Muscle of arm (tissue), 12 donors: ENCODE measurements around the gene PLXND1. TPM values are rescaled to one million over a fixed set of nuclear protein-coding genes. Genes with fewer than 3 reads are reported as not detected.
A peak's percentile ranks its signal among the peaks of the same experiment; 100 is the strongest.

Experiments
- DNase-seq: peaks from one replicate; pipeline ENCODE4 v3.0.0-alpha.2; 2013
- polyA plus RNA-seq, 12 donors: library from polyadenylated mRNA; unstranded; fragments of 120-200 nt; gene quantifications; one replicate each; pipeline ENCODE4 v1.2.1, GENCODE V29; 2013; ENCODE audit not compliant: insufficient read length in 12 of 12

The PLXND1 gene
- polyA plus RNA-seq, 12 donors, result 103 to 190 (median 122) TPM; not detected in 1

DNA sequence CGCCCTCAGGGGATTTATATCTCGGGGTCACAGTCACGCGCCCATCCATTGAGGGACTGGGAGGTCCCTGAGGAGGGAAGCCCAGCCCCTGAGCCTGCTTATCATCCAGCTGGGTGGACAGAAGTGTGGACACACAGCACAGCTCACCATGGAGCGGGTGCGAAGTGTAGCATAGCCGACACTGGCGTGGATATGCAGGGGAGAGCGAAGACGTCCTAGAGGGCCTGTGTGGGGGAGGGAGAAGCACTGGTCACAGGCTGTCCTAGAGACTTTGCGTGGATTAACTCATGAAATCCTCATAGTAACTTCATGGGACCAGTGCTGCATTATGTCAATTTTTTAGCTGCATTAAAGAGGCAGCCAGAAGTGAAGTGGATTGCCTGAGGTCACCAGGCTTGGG lies 26.1 kb upstream of the PLXND1 start:
- DNase-seq, result no peak

DNA sequence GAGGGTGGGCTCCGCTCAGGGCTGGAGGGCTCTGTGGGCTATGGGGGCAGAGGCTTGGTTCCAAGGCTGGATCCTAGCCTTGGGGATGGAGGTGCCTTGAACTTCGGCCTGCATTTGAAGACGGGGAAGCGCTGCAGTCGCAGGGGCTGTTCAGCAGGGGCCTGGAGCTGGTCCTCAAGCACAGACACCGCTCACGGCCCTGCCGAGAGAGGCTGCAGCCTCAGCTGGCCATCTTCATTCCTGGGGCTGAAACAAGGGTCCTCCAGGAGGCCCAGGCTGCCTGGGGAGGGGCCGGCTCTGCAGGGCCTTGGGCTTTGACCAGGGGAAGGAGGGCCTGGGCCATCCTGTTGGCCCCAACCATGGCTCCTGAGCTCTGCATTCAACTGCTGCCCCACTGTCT lies 25.6 kb upstream of the PLXND1 start:
- DNase-seq, result no peak

DNA sequence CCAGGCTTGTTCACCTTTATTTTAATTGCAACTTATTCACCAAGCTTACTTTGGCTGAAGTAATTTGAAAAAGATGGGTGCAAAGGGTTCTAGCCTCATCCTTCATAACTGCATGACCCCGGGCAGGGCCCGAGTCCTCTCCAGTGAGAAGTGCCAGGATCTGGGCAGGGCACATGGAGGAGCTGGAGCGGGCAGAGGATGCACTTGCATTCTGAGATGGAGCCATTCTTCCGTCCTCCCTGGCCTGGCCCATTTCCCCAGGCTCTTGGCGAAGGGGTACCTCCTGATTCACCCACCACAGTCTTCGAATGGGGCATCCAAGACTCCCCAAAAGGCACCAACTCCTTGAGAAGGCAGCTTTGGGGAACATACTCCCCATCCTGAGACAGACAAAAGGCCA lies 22.5 kb upstream of the PLXND1 start:
- no peak for DNase-seq

DNA sequence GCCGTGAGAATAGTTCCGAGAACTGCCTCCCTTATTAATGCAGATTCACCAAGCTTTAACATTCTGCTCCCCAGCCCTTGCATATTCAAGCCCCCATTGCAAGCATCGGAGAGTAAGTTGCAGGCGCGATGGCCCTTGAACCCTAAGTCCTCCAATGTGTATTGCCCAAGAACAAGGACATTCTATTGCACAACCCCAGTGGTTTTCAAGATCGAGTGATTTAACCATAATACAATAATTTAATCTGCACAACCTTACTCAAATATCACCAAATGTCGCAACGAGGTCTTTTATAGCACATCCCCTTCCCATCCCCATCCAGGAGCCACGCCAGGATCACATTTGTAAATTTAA lies 21.7 kb upstream of the PLXND1 start:
- no peak for DNase-seq

DNA sequence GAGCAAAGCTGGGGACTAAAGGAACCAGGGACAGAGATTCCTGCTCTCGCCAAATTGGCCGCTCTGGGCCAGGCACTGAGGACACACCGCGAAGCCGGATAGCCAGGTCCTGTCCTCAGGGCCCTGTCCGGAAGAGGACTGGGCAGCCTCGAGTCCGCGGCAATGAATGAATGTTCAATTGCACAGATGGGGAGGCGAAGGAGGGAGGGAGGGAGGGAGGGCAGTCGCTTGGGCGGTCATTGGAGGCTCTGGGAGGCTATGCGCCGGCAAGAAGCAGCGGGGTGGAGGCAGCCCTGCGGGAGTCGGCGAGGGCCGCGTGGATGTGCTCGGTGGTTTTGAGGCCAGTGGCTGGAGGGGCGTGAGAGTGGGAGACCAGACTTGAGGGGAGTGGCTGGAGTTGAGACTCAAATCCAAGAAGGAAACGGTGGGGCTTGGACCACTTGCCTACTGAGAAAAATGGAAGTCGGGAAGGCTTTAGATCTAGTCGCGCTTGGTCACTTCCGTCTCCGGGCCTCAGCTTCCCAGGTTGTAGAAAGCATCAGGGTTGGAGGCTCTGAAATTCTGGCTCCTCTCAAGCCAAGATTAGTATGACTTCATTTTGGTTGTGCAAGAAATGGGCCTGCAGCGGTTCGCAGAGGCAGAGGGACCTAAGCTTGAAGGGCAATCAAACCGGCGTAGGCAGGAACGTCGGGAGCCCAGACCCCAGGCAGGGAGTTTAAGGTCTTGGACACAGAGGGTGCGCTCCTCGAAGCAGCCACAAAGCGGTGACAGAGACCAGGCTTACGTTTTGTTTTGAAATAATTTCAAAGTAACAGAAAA lies 21.1 kb upstream of the PLXND1 start:
- peak; percentile 85 for DNase-seq

DNA sequence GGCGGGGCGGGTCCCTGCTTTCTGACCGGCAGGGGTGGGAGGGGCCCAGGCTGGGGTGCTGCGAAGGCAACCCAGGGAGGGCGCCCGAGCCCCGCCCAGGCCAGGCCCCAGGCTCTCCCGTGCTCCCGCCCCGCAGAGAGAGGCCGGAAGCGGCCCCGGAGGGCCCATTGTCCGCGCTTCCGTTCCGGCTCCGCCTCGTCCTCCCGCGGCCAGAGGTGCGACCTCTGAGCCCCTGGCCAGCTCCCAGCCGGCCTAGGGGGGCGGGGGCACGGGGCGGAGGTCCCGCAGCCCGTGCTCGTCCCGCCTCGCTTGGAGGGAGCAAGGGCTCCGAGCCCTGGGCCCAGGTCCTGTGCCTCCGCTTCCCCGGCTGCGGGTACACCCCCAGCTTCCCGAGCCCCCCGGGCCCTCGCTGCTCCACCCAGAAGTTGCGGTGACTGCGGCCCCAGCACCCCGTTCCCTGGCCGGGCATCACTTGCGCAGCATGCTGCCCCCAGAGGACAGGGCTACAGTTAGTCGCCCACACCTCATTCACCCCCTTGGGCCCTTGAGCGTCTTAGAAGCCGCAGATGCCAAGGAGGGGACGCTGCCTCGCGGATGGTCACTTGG lies 20.4 kb upstream of the PLXND1 start:
- peak; percentile 70 for DNase-seq

DNA sequence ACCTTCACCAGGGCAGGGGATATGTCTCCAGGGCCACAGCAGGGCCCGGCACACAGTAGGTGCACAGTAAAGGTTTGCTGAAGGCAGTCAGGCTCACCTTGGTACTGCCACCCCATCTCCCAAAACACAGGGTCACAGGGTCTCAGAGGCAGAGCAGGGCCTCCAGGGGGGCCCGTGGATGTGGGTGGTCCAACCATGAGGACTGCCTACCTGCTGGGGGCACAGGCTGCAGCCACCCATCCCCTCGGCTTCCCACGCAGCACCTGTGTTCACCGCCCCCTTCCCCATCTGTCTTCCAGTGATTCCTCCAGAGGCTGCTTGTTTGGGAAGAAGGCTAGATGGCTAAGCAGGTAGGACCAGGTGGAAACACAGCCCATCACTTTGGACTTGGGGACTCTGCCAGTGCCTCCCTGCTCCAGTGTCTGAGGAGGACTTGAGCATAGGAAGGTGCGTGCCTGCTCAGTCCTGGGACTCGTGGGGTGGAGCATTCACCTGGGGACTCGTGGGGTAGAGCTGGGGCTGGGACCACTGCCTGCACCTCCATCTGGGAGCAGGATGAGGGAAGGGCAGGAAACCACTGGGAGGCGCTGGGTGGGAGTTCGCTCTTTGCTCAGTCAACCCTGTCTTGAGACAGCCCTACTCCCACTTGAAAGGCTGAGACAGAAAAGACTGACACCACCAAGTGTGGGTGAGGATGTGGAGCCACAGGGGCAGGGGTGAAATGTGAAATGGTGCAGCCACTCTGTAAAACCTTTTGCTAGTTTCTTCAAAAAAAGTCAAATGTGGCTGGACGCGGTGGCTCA lies 18.8 kb upstream of the PLXND1 start:
- DNase-seq, result no peak

DNA sequence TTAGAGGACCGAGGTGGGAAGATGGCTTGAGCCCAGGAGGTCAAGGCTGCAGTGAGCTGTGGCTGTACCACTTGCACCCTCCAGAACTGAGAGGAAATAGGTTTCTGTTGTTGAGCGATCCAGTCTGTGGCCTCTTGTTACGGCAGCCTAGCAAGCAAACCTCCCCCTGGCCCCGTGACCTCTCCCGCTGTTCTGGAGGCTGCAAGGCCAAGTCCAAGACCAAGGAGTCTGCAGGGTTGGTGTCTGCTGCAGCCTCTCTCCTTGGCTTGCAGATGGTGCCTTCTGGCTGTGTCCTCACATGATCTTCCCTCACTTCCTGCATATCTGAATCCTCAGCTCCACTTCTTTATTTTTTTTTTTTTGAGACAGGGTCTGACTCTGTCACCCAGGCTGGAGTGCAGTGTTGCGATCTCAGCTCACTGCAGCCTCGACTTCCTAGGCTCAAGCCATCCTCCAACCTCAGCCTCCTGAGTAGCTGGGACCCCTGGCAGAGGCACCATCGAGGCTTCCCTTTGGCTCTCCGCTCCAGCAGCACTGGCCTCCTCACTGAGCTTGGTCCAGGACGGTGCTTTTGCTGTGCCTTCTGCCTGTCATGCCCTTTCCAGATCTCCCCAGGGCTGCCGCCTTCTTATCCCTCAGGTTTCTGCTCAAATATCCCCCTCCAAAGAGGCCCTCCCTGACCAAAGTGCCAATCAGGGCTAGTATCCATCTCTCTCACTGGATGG lies 18.0 kb upstream of the PLXND1 start:
- no peak for DNase-seq

DNA sequence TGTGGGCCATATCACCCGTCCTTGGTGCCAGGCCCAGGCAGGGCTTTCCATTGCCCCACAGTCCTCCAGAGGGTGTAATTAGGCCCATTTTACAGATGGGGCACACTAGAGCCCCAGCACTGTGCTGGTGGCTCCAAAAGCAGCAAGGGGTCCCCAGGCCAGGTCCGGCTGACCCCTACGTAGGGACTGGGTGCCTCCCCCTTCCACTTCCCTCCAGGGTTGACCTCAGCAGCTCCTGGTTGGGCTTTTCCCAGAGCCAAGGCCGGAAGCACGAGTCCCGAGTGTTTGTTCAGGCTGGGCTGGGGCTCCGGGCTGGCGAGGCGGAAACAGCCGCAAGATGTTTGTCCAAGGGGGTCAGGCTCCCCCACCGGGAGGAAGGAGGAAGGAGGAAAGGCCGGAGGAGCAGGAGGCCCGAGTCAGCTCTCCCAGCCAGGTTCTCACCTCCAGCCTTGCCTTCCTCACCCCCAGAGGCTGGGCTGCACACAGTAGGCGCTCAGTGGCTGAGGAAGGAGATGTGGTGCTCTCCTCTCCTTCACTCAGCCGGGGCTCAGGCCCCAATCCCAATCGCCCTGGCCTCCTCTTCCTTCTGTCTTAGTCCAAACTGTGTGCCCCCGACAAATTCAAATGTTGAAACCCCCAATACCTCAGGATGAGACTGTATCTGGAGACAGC lies 17.1 kb upstream of the PLXND1 start:
- DNase-seq, result no peak

DNA sequence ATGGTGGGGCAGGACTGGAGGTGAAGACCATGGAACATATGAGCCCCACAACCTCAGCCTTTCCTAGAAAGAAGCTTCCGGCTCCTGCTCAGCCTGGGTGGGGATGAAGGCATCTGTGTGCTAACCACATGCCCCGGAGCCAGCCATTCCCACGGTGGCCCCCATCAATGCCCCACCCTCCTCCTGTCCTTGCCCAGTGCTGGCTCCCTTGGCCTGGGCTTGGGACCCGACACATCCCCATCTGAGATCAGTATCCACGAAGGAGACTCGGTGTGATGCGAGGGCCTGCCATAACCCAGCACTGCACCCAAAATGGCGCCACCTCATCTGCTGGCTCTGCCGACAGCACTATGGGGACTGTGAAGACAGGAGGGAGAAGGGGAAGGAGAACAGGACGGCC lies 16.5 kb upstream of the PLXND1 start:
- no peak for DNase-seq

DNA sequence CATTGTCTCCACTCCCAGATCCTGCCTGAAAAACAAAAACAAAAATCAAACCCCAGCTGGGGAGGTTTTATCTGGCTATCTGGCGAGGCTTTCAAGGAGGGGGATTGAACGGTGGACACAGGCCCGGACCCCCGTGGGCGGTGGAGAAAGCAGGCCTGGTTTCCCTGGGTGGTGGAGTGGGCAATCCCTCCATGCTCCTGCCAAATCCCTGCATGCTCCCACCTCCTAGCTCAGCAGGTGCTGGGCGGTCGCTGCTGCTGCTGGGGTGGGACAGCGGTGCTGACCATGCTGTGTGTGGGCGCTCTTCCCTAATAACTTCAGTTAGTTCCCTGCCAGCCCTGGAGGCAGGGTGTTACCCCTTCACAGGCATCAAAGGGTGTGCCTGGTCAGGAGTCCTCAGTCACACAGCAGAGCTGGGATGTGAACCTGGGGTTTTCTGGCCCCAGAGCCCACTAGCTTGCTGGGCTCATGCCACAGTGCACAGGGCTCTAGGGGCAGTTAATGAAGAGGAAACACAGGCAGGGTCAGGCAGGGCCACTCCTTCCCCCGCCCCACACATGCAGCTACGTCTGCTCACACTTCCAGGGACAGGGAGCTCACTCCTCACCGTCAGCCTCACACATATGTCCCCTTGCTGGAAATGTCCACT lies 15.9 kb upstream of the PLXND1 start:
- DNase-seq, result no peak

DNA sequence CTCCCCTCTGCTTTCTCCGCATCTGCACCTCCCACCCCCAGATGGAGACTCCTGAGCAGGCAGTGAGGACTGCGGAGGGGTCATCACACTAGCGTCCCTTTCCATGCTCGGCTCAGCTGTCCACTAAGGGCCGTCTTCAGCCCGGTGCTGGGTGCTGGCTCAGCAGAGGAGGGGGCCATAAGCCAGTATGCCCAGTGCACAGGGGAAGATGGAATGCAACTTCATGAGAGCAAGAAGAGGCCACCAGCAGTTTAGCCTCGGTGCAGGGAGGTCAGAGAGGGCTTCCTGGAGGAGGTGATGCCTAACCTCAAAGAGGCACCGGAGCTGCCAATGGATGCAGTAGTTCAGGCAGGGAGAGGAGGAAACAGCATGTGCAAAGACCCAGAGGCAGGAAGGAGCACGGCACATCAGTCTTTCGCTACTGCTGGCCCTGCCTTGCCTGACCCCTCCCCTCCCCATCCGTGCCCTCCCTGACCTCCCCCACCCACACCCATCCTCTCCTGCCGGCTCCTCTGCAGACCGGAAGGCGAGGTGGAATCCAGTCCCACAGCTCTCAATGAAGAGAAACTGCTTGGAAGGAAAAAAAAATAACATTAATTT lies 15.2 kb upstream of the PLXND1 start:
- no peak for DNase-seq

DNA sequence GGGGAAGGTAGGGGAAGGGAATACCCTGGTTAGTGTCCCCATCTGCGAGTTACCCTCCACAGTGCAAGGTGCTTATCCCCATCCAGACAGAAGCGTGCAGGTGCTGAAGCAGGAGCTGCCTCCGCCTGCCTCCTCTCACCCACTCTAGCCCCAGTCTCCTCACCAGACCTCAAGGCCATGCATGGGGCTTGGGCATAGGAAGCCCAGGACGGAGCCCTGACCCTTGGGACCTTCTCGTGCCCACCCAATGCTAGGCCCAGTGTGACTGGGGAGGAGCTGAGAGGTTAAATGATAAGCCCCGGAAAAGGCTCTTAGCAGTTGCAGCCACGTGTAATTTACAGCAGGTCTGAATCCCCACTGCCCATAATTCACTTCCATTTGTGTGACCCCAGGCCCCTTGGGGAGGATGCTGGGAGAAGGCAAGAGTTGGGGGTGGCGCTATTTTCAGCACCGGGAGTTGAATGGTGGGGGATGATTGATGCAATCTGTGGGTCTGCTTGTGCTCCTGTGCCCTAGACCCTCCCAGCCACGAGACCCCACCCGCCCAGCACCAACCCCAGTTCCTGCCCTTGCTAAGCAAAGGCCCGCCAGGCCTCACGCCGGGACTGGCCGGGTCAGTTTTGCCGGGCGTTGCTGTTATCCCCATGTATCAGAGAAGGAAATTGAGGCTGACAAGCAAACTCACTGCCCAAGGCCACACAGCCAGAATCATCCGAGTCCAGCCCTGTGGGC lies 14.5 kb upstream of the PLXND1 start:
- no peak for DNase-seq

DNA sequence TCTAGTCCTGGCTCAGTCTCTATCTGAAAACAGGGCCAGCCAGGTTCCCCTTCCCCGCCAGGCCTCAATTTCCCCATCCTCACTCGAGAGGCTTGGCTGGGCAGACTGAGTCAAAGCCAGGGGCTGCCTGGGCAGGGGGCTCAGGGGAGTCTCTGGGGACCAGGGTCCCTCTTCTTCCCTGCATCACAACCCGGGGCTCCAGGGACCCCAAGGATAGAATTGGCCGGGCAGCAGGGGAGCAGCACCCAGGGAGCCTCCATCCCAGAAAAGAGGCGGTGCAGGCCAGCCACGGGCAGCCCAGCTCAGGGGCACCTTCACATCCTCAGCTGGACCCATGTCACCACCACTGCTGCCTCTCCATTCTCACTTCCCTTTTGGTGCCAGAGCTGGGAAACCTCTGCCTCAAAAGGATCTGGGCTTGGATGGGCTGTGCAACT lies 13.3 kb upstream of the PLXND1 start:
- no peak for DNase-seq

DNA sequence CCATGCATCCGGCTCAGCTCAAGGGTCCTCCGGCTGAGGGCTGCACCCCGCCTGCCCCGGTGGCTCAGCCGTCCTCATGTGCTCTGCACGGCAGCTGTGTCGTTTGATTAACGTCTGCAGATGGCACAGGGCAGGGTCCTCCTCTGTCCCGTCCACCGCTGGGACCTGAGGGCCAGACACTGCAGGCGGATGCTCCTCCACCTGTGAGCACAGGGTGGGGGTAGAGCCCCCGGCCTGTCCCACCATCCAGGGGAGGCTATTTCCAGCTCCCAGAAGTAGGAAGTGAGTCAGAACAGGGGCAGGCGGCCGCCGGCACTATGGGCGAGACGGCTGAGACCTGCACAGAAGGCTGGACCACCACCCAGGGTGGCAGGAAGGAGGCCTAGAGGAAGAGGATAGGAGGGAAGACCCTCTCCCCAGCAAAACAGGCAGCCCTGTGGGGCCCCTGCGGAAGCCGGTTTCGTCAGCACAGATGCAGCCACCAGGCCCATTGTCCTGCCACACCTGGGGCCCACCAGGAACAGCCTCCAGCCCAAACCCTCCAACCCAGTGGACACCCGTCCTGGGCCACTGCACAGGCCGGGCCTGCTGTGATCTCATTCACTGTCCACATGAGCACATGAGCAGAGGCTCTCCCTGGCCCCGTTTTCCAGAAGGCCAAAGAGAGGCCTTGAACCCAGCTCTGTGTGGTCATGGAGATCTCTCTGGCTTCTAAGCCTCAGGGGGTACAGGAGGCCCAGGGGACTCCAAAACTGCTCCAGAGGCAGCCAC lies 12.6 kb upstream of the PLXND1 start:
- no peak for DNase-seq

DNA sequence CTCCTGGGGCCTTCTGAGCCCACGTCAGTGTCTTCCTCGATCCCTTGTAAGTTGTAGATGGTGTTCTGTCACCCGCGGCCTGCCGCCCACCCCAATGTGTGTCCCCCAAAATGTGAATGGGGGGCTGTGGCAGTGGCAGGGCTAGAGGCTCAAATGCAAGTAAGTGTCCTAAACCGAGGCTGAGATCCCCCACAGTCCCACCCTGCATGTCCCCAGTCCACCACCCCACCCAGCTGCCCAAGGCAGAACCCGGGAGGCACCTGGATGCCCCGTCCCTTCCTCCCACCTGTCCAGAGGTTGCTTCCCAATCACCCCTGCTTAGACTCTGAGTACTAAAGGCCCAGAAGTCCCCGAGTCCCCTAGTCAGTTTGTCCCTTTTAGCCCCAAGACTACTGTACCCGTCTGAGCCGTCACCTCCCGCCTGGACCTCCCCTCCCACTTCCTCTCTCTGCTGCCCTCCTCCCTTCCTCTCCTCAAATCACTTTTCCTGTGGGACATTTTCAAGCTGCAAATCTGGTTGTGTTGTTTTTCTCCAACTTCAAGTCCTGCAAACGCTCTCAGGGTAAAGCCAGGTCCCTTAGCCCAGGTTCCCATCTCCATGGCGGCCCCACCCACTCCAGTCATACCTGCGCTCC lies 11.8 kb upstream of the PLXND1 start:
- DNase-seq, result no peak

DNA sequence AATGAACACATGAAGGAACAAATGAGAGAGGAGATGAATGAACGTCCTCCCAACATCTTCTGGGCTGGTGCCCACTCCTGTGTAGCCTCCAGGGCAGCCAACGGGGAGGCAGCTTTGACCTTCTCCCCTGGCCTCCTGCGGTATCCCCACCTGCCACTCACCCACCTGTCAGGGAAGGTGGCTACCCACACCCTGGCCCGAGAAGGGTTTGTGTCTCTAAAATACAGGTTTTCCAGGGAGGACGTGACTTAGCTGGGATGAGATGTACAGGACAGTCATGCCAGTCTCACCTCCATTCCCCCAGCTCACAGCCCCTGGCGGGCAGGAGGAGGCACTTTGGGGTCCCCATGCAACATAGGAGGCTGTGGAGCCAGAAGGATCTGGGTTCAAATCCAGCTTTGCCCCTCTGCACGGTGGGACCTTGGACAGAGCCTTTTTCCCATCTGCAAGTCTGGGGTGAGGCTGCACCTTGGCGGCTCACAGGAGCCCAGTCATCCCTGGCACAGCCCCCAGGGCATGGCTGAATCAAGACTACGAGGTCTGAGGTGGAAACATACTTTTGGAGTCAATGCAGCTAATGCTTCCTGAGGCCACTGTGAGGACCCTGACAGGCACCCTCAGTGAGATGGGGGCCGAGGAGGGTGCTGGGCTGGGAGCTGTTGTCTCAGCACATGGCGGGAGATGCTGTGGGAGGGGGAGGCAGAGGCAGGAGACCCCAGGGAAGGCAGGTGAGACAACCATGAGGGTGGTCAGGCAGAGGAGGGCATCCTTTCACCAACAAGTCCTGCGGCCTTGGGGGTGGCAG lies 11.1 kb upstream of the PLXND1 start:
- DNase-seq, result no peak

DNA sequence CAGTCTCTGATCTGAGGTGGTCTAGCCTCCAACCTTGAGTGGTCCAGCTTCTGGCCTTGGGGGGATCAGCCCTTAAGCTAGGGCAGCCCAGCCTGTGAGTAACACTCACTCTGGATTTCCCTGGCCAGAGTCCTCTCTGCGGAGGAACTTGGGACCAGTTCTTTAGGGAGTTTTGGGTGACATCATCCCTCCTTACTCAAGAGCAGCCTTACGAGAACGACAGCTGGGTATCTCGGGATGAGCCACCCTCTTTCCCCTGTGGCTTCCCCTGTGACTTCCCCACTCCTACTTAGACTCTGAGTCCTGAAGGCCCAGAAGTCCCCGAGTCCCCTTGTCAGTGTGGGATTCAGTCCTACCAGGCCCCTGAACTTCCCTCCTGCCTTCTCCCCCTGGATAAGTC lies 10.2 kb upstream of the PLXND1 start:
- no peak for DNase-seq
